GM12865 (cell line): ENCODE results near the gene PRRX1.

Source experiments
- DNase-seq: peaks from one replicate; pipeline ENCODE4 v3.0.0; 2010; ENCODE audit warnings: low read depth
- H3K4me3 ChIP-seq: 2 replicates; pipeline ENCODE4 v1.5.1; 2011; ENCODE audit warnings: mild to moderate bottlenecking, low read depth, low read length, control low read depth
- TF ChIP-seq, protein P1 (sequence below): IDR thresholded peaks from 2 replicates; pipeline ENCODE4 v1.5.1; 2011; ENCODE audit warnings: low read length, control low read depth, low read depth, inconsistent platforms; ENCODE audit not compliant: insufficient read depth; ENCODE audit errors: missing control alignments

PRRX1 gene

GRCh38 chr1:170664093-170664827 lies at the start of gene PRRX1:
PRRX1 (plus strand) TSS chr1:170664131; CDS start chr1:170664219, 88 bp downstream.
- H3K4me3 ChIP-seq = peak within 1 kb of the TSS; percentile 35
- DNase-seq = peak; percentile 16
- TF ChIP-seq, protein P1, sequence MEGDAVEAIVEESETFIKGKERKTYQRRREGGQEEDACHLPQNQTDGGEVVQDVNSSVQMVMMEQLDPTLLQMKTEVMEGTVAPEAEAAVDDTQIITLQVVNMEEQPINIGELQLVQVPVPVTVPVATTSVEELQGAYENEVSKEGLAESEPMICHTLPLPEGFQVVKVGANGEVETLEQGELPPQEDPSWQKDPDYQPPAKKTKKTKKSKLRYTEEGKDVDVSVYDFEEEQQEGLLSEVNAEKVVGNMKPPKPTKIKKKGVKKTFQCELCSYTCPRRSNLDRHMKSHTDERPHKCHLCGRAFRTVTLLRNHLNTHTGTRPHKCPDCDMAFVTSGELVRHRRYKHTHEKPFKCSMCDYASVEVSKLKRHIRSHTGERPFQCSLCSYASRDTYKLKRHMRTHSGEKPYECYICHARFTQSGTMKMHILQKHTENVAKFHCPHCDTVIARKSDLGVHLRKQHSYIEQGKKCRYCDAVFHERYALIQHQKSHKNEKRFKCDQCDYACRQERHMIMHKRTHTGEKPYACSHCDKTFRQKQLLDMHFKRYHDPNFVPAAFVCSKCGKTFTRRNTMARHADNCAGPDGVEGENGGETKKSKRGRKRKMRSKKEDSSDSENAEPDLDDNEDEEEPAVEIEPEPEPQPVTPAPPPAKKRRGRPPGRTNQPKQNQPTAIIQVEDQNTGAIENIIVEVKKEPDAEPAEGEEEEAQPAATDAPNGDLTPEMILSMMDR = no peak

DNA sequence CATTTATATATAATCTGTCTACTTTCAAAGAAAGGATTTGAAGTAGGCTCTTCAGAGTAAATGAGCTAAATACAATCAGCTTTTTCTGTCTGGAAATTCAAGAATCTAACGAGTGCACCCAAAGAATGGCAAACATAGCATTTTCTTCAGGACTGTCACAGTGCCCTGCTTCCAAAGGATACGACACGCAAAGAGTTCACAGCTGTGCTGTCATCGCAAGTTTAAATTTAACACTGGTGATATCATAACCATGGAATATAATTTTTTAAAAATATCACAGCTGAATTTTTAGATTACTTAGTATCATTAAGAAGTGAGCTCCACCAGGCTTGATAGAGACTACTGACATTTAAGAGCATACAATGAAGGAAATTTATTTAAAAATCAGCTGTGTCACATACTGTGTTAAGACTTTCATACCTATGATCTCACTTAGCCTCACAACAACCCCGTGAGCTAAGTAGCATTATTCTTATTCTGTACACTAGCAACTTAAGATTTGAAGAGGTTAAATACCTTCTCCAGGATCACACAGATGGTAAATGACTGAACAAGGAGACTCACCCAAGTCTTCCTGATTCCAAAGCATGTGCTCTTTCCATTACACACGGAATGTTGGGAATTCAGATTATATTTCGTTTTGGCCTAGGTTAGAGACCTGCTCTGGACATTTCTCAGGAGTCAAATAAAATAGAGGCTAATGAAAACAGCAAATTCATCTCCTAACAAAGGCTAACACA lies 46.2 kb upstream of the PRRX1 start:
- TF ChIP-seq, protein P1 = no peak
- no peak for DNase-seq
- H3K4me3 ChIP-seq = no peak overlapping the region

DNA sequence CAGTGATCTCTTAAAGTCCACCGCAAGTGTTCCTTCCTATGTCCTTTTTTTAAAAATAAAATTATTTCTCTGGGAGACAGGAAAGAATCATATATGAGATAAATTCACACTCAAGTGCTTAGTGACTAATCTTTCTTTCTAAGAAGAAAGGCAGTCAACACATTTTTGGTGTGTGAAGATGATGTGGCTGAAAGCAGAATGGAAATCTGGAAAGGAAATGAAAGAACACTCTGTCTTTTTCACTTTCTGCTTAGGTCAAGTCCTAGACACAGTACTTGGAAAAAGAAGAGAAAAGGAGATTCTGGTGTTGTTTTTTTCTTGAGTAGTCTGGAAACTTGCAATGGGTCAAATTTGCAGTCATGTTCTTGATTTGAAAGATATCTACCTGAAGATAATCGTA lies 45.5 kb upstream of the PRRX1 start:
- H3K4me3 ChIP-seq = no peak overlapping the region
- TF ChIP-seq, protein P1 = no peak
- DNase-seq = peak; percentile 26

- TF ChIP-seq, protein P1 = no peak
- DNase-seq = no peak
- H3K4me3 ChIP-seq = no peak overlapping the region
These were observed 44.5 kb upstream of the PRRX1 start for GRCh38 chr1:170619241-170620028.

DNA sequence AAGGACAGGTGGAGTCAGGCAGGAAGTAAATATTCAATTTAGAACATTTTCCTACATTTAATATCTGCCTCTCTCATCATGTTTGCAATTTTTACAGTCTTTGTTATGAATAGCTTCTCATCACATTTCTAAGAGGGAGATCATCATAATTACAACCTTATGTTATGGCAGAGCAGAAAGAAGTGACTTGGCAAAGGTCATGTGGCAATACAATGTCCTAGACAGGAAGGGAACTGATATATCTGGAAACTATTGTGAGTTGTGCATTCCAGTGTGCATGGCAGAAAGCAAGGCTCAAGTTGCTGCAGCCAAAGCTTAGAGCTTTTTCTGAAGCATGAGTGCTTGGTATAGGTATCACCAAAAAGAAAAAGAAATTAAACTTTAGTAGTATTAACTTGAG lies 43.8 kb upstream of the PRRX1 start:
- TF ChIP-seq, protein P1 = no peak
- no peak overlapping the region for H3K4me3 ChIP-seq
- DNase-seq = no peak

- no peak for DNase-seq
- TF ChIP-seq, protein P1 = no peak
- no peak overlapping the region for H3K4me3 ChIP-seq
These were observed 40.8 kb upstream of the PRRX1 start for GRCh38 chr1:170623171-170623570.
